IPS-20b (cell line): ENCODE results near the gene VSX1.

Experiments
- H3K27ac ChIP-seq: one replicate; pipeline ENCODE4 v1.5.1; 2013; ENCODE audit warnings: low read length
- H3K27me3 ChIP-seq: 2 replicates; pipeline ENCODE4 v1.6.1; 2013; ENCODE audit warnings: mild to moderate bottlenecking, low read length, inconsistent platforms; ENCODE audit not compliant: insufficient read depth
- H3K36me3 ChIP-seq: 2 replicates; pipeline ENCODE4 v1.6.1; 2013; ENCODE audit warnings: low read depth, mild to moderate bottlenecking, inconsistent platforms, low read length, moderate library complexity; ENCODE audit not compliant: insufficient read depth
- H3K4me1 ChIP-seq: 2 replicates; pipeline ENCODE4 v1.6.1; 2013; ENCODE audit warnings: mild to moderate bottlenecking, control low read depth, inconsistent platforms, low read length, moderate library complexity; ENCODE audit not compliant: insufficient read depth
- H3K4me3 ChIP-seq: 2 replicates; pipeline ENCODE4 v1.5.1; 2013; ENCODE audit warnings: mild to moderate bottlenecking, low read length, inconsistent platforms
- H3K9ac ChIP-seq: 2 replicates; pipeline ENCODE4 v1.6.1; 2013; ENCODE audit warnings: low read depth, mild to moderate bottlenecking, inconsistent platforms, low read length, moderate library complexity
- H3K9me3 ChIP-seq: 2 replicates; pipeline ENCODE4 v1.6.1; 2013; ENCODE audit warnings: mild to moderate bottlenecking, low read depth, low read length, inconsistent platforms; ENCODE audit not compliant: insufficient read depth

The VSX1 gene

GRCh38 chr20:25048519-25048952 is 33.4 kb downstream of the VSX1 start:
- H3K9ac ChIP-seq = no peak overlapping the region
- no peaks in the 10 kb centered on the region for H3K9me3 ChIP-seq
- H3K36me3 ChIP-seq = no peaks in the 10 kb centered on the region
- H3K27ac ChIP-seq = no peak overlapping the region
- H3K4me1 ChIP-seq = peaks cover 4% of the 10 kb centered on the region; the same call in 1 of the 2 replicates
- no peak overlapping the region for H3K4me3 ChIP-seq
- H3K27me3 ChIP-seq = peaks cover 19% of the 10 kb centered on the region; the same call in 1 of the 2 replicates

DNA sequence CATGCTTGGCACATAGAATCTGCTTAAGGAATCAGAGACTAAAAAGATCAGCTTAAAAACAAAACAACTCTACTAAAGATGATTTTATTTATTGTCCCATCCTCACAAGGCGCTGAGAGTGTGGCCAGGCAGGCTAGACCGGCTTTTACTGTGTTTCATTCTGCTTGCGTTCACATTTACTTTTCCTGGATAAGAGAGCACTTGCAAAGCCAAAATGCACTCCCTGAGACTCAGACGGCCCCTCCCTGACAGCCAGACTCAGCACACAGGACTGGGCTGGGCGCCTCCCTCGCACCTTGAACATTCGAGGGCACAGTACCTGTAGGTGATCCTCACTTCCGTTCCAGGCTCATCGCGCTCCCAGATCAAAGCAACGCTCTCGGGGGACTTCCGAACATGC is 34.2 kb downstream of the VSX1 start:
- peaks cover 4% of the 10 kb centered on the region; the same call in 1 of the 2 replicates for H3K4me1 ChIP-seq
- no peaks in the 10 kb centered on the region for H3K36me3 ChIP-seq

DNA sequence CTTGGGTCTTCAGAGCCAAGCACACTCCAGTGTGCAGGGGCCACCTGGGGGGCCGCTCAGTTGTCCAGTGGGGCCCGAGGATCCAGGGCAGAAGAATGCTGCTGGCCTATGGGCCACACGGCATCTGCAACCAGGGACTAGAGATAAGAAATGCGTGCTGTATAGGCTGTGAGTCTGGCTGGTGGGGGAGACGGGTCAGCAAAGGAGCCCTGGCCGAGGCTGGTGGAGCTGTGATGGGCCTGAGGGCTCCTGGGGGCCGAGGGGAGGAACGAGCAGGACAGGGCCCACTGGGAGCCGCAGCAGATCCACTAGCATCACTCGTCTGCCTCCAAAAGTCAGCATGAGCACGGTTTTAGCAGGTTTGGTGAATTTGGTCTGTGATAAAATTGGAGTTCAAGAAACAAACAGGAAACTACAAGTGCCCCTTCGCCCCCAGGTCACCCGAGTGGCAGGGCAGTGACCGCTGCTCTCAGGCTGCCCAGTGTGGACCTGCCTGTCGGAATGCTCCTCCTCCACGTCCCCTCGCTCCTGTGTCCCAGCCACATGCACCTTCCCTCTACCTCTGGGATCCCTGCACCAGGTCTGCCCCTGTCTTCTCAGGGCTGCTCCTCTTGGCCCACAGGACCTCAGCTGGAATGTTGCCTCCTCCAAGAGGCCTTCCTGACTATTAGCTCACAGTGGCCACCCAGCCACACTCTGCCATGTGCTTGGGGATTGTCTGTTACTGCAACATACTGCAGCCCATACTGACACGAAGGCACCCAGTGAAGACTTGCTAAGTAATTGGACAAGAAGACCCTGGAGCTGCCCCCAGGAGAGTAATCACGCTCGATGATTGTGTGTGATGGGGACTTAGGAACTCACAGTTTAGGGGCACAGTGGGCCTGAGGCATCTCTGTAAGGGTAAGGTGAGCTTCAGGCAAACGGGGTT is 34.9 kb downstream of the VSX1 start:
- Histone ChIP-seq H3K4me3 (no peak overlapping the region), H3K9ac (no peak overlapping the region), H3K27me3 (peaks cover 11% of the 10 kb centered on the region; the same call in 1 of the 2 replicates)

More for the DNA sequence above, 34.2 kb downstream of the VSX1 start:
- peaks cover 15% of the 10 kb centered on the region; the same call in 1 of the 2 replicates for H3K27me3 ChIP-seq
- no peak overlapping the region for H3K27ac ChIP-seq
- no peak overlapping the region for H3K9ac ChIP-seq
- H3K9me3 ChIP-seq = no peaks in the 10 kb centered on the region
- H3K4me3 ChIP-seq = no peak overlapping the region

GRCh38 chr20:25046181-25046641 is 35.7 kb downstream of the VSX1 start:
- Histone ChIP-seq H3K27ac (no peak overlapping the region), H3K27me3 (peaks cover 10% of the 10 kb centered on the region; the same call in 1 of the 2 replicates), H3K9me3 (no peaks in the 10 kb centered on the region), H3K4me1 (no peaks in the 10 kb centered on the region), H3K4me3 (no peak overlapping the region), H3K9ac (no peak overlapping the region), H3K36me3 (no peaks in the 10 kb centered on the region)

More for the DNA sequence above, 34.9 kb downstream of the VSX1 start:
- no peak overlapping the region for H3K27ac ChIP-seq
- no peaks in the 10 kb centered on the region for H3K9me3 ChIP-seq
- no peaks in the 10 kb centered on the region for H3K36me3 ChIP-seq
- no peaks in the 10 kb centered on the region for H3K4me1 ChIP-seq

- H3K36me3 ChIP-seq = no peaks in the 10 kb centered on the region
- no peak overlapping the region for H3K27ac ChIP-seq
- H3K9me3 ChIP-seq = no peaks in the 10 kb centered on the region
Measured at GRCh38 chr20:25045343-25045712, 36.6 kb downstream of the VSX1 start.

DNA sequence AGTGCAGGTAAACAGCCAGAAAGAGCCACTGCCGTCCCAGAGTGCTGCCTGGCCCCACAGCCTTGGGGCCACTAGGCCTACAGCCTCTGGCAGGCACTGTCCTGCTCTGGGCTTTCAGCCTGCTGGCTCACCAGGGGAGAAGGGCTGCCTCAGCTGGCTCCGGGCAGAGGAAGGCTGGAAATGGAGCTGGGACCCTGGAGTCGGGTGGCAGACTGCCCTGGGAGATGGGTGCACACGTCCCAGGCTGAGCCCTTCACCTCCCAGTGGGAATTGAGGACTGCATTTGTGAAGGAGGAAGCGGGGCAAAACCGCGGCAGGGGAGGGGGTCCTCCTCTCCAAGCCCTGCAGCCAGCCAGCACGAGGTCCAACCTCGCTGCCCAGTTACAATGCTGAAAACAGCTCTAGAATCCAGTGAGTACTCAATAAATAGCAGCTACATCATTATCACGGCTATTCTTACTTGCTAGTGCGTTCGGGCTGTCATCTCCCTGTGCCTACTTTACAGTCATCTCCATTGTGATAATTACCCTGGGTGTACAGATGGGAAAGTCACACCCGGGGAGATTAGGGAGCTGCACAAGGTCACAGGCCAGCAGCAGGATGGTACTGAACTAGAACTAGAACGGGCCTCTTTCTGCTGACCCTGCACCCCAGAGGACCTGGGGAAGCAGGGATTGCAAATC is 37.1 kb downstream of the VSX1 start:
- H3K27me3 ChIP-seq = peaks cover 7% of the 10 kb centered on the region; the same call in 1 of the 2 replicates
- no peaks in the 10 kb centered on the region for H3K4me1 ChIP-seq
- no peak overlapping the region for H3K27ac ChIP-seq
- no peak overlapping the region for H3K4me3 ChIP-seq
- no peaks in the 10 kb centered on the region for H3K36me3 ChIP-seq
- H3K9me3 ChIP-seq = no peaks in the 10 kb centered on the region
- no peak overlapping the region for H3K9ac ChIP-seq

More at GRCh38 chr20:25045343-25045712, 36.6 kb downstream of the VSX1 start:
- Histone ChIP-seq H3K4me3 (no peak overlapping the region), H3K27me3 (peaks cover 7% of the 10 kb centered on the region; the same call in 1 of the 2 replicates), H3K4me1 (no peaks in the 10 kb centered on the region), H3K9ac (no peak overlapping the region)

GRCh38 chr20:25044261-25044560 is 37.7 kb downstream of the VSX1 start:
- H3K9ac ChIP-seq = no peak overlapping the region
- H3K4me1 ChIP-seq = no peaks in the 10 kb centered on the region
- H3K27me3 ChIP-seq = peaks cover 7% of the 10 kb centered on the region; the same call in 1 of the 2 replicates
- H3K9me3 ChIP-seq = no peaks in the 10 kb centered on the region
- no peak overlapping the region for H3K4me3 ChIP-seq
- H3K27ac ChIP-seq = no peak overlapping the region
- H3K36me3 ChIP-seq = no peaks in the 10 kb centered on the region

- Histone ChIP-seq H3K4me1 (no peaks in the 10 kb centered on the region), H3K9me3 (no peaks in the 10 kb centered on the region), H3K27ac (no peak overlapping the region), H3K9ac (no peak overlapping the region), H3K27me3 (peaks cover 7% of the 10 kb centered on the region; the same call in 1 of the 2 replicates), H3K36me3 (no peaks in the 10 kb centered on the region), H3K4me3 (no peak overlapping the region)
Measured at GRCh38 chr20:25043499-25044260, 38.3 kb downstream of the VSX1 start.

DNA sequence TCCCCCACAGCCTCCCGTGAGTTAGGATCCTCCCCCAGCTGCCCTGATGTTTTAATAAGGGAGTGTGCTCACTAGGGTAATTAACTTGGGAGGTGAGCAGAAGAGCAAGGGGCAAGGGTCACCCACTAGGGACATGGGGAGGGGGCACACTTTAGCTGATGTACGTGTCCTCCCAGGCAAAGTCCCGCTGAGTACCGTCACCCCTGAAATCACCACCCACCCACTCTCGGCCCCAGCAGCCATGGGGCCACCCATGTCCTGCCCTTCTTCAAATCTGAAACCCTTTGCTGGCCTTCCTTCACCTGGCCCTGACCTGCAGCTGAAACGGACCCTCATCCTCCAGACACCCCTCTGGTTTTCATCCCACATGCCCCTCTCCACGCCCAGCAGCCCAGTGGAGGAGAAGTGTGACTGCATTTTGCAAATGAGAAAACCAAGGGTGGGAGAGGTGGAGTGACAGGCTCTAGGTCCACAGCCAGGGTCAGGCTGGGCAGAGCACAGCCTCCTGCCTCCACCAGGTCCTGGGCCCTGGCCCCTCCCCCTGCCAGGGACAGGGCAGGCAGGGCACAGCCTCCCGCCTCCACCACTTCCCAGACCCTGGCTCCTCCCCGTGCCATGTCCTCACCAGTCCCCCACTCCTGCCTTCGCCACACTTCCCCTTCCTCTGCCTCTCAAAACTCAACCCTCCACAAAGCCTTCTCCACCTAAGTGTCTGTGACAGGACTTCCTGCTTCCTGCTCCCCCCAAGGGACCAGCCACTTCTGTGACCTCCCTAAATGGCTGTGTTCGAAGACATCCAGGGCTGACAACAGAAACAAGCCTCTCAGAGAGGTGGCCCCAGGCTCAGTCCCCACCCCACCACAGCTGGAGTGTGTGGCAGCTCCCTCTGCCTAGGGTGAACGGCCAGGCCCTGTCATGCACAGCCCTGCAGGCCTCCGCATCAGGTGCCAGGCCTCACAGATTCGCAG is 39.1 kb downstream of the VSX1 start:
- Histone ChIP-seq H3K9me3 (no peaks in the 10 kb centered on the region), H3K36me3 (no peaks in the 10 kb centered on the region), H3K27ac (no peak overlapping the region), H3K4me1 (no peaks in the 10 kb centered on the region), H3K9ac (no peak overlapping the region), H3K4me3 (no peak overlapping the region), H3K27me3 (no peaks in the 10 kb centered on the region)

GRCh38 chr20:25041813-25042530 is 40.0 kb downstream of the VSX1 start:
- no peaks in the 10 kb centered on the region for H3K27me3 ChIP-seq
- H3K27ac ChIP-seq = no peak overlapping the region
- no peaks in the 10 kb centered on the region for H3K36me3 ChIP-seq
- no peak overlapping the region for H3K4me3 ChIP-seq
- no peak overlapping the region for H3K9ac ChIP-seq
- no peaks in the 10 kb centered on the region for H3K4me1 ChIP-seq
- no peaks in the 10 kb centered on the region for H3K9me3 ChIP-seq
